ENCODE measurements around the gene SLC7A5.
"Not testable (repeated sequence)": the region's sequence is repeated elsewhere in the genome, so short reads cannot be mapped to it uniquely, and the experiment has no call there.

The SLC7A5 gene

DNA sequence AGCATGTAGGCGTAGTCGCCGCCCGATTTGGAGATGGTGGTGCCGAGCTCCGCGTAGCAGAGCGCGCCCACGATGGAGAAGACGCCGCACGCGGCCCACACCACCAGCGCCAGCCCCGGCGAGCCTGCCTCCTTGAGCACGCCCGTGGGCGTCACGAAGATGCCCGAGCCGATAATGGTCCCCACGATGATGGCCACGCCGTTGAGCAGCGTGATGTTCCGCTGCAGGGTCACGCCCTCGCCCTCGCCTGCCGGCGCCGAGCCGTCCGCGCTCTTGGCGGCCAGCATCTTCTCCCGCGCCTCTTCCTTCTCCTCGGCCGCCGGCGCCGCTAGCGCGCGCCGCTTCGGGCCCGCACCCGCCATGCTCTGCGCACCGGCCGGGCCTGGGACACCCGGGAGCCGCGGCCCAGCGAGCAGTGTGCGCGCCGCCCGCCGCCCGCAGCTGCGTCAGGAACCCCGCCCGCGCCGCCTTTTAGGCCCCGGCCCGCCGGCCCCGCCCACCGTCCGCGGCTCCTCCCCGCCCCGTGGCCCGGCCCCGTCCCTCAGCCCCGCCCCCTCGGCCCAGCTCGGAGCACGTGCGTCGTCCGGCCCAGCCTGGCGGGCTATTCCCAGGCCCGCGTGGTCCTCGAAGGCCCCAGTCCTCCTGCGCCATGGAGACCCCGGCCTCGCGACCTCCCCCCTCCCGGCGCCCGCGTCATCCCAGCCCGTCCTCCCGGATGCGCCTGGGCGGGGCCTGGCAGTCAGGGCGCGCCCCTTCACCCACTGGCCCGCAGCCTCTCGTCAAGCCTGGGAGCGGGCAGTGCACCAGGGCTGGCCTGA is at the start of gene SLC7A5:
Gene SLC7A5 (minus strand): TSS at position 447 of the 818 bp plus-strand sequence. CDS start 85 bp downstream, at position 362.
- DNase-seq: peak; percentile 86

DNA sequence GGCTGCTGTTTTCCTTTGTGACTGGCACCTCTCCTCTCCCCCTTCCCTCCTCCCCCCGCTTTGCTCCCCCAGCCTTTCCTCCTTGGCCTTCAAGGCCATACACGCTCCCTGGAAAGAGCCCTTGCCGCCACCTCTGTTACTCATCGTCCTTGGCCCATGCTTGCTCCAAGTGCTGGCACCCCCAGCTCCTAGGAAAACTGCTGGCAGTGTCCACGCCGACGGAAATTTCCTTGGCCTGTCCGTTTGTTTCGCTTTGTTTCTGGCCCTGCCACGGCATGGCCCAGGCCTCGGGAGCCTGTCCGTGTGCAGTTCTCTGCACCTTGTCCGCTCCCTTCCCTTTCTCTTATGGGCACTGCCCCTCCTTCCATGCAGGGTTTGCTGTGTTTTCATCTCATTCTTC is 49.0 kb upstream of the SLC7A5 start:
- DNase-seq: no peak

- DNase-seq: no peak
These were observed 48.2 kb upstream of the SLC7A5 start for GRCh38 chr16:87917503-87917902.

DNA sequence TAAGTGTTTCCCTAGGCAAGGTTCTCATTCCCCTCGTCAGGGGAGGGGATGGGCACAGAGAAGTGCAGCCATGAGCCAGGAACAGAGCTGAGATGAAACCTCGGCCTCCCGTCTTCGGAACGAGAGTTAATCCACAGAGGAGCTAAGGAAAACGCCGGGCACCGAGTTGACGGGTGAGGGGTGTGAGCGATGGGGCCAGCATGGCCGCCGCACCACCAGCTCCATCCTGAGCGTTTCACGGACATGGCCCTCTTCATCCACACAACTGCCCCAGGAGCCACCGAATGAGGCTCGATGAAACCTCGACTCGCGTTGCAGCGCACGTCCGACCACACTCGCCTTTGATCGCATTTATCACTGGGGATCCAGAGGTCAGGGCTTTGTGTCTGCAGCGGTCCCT is 45.5 kb upstream of the SLC7A5 start:
- DNase-seq: no peak

GRCh38 chr16:87914021-87914725 is 44.9 kb upstream of the SLC7A5 start:
- DNase-seq: not testable (repeated sequence)

GRCh38 chr16:87912691-87913090 is 43.4 kb upstream of the SLC7A5 start:
- not testable (repeated sequence) for DNase-seq

- DNase-seq: not testable (repeated sequence)
These were observed 41.9 kb upstream of the SLC7A5 start for GRCh38 chr16:87911106-87911763.

DNA sequence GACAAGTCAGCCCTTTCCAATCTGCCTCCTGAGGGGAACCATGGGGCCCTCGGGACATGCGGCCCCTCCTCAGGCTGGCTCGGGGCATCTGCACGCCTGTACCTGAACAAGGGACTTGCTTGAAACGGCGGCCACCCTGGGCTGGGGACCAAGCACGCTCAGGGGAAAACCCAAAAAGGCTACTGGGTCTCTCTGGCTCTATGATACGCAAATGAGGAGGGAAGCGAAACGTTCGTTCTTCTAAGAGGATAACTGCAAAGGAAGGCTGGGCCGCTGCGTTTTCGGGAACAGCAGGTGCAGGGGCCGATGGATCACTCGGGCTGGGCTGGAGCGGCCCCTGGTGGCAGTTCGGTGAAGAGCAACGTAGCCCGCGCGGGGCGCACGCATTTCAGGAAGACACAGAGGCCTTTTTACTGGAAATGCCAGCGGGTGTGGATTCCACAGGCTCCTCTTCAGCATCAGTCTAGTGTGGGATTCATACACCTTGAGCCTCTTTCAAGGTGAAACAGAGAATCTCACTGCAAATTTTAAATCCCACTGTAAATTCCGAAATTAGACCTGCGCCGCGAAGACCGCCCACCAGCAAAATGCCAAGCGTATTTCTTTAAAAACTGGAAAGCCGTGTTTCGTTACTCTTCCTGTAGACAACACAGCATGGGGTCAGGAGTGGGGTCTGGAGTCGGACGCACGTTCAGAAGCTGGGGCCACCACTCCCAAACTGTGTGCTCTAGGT is 40.1 kb upstream of the SLC7A5 start:
- DNase-seq: peak; percentile 75

- not testable (repeated sequence) for DNase-seq
These were observed 38.8 kb upstream of the SLC7A5 start for GRCh38 chr16:87908101-87908500.

GRCh38 chr16:87905521-87905920 is 36.2 kb upstream of the SLC7A5 start:
- DNase-seq: not testable (repeated sequence)

DNA sequence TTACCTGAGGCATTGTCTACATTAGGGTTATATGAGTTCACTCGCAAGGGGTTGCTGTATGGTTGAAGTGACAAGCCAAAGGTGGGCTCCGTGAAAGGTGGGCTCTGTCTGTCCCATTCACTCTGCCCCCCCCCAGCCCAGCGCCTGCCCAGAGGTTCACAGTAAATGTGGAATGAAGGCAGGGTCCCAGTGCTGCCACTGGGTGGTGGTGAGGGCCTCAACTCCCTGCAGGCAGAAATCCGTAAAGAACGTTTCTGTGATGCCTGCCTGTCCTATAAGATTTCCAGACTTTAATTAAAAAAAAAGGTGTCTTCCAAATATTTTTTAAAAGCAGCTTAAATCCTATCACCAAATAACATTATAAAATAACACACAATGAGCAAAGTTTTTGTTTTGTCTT is 35.7 kb upstream of the SLC7A5 start:
- DNase-seq: not testable (repeated sequence)

- not testable (repeated sequence) for DNase-seq
These were observed 31.2 kb upstream of the SLC7A5 start for GRCh38 chr16:87900489-87900888.

DNA sequence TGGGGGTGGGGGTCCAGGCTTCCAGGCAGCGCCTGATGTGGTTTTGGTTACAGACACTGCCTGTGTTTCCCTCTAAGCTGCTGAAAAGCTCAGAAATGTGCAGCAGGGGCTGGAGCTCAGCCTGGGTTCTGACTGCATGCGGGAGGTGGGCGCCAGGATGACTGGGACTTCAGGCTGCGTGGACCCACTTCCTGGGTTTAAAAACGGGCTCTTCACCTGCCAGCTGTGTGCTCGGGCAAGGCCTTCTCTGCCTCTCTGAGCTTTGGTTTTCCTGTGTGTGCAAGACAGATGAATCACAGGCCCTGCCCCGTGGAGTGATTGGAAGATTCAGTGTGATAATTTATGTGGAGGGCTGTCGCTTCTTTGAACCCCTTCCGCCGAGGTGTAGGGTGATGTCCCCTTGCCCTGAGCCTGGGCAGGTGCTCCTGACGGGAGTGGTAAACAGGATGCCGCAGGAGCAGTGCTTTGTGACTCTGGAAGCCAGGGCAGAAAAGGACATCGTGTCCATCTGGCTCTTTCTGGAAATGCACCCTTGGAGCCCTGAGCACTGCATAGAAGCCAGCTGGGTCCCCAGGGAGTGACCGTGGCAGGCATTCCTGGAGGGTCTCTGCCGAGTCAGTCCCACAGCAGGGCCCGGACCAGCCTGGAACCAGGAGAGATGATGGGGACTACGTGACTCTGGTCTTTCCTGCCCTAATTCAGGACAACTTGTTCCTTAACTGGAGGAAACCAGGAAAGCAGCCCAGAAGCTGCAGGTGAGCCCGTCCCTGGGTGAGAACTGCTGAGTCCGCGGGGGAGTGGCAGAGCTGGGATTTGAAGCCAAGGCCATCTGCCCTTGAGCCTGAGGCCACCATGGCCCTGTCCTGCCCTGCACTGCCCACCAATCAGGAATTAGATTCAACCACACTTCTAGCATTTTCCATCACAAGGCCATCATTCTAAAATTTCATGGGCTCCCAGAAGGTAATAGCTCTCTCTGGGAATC is 28.5 kb upstream of the SLC7A5 start:
- no peak for DNase-seq

DNA sequence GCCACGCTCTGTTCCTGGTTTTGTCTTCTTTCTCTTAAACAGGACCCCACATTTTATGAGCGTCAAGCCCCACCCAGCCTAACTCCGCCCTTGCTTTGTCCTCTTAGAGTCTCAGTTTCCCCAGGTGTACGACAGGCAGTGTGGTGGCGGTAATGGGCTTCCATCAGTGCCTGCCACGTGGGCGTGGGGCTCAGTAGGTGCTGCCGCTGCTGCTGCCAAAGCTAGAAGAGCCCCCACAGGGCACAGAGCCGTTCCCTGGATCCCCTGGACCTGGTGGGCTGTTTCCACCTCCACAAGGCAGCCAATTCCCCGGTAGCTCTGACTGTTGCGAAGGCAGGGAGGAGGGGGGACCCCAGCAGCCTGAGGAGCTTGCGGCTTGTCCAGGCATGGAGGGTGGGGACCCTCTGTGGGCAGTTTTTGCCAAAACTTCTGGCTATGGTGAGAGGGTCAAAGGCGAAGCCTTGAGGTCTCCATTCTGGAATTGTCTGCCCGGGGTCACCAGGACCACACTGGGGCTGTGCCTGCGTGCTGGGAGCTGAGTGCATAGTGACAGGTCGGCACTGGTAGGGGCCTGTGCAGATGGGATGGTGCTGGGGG is 27.7 kb upstream of the SLC7A5 start:
- not testable (repeated sequence) for DNase-seq

GRCh38 chr16:87896176-87896890 is 27.0 kb upstream of the SLC7A5 start:
- DNase-seq: not testable (repeated sequence)

- DNase-seq: peak; percentile 60
These were observed 26.4 kb upstream of the SLC7A5 start for GRCh38 chr16:87895641-87896141.

GRCh38 chr16:87894005-87894404 is 24.7 kb upstream of the SLC7A5 start:
- DNase-seq: not testable (repeated sequence)

GRCh38 chr16:87891764-87892163 is 22.5 kb upstream of the SLC7A5 start:
- DNase-seq: no peak

DNA sequence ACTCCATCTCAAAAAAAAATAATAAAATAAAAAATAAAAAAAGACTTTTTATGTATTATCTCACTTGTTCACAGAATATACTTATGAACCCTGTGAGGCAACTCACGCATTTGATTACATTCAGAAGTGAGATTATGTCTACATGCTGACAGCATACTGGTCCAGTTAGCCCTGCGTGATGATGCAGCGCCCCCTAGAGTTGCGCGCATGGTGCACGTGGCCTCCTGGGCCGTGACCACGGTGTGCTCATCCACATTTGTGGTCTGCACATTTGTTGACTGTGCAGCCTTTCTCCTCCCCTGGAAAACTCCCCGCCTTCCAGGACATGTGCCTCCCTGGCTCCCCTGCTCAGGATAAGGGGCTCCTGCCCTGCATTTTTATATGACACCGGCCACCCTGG is 20.5 kb upstream of the SLC7A5 start:
- not testable (repeated sequence) for DNase-seq

DNA sequence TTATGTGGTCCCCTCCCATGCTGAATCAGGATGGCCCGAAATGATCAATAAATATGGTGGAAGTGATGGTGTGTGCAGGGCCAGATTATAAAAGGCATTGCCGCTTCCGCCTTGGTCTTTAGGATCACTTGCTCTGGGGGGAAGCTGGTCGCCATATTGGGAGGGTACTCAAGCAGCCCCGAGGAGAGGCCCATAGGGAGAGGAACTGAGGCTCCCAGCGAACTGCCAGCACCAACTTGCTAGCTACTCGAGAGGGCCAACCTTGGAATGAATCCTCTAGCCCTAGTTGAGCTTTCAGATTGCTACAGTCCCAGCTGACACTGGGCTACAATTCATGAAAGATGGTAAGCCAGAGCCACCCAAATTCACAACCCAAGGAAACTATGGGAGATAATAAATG is 19.0 kb upstream of the SLC7A5 start:
- DNase-seq: not testable (repeated sequence)
